SW480 (cell line): ENCODE data around the gene GPR27.

ENCODE experiments used
- DNase-seq: peaks from one replicate; pipeline ENCODE4 v3.0.0-alpha.2; 2016; ENCODE audit warnings: low spot score

Gene GPR27

GRCh38 chr3:71732637-71733036 lies 21.0 kb upstream of the GPR27 start:
- DNase-seq: no peak

GRCh38 chr3:71733319-71733718 lies 20.3 kb upstream of the GPR27 start:
- no peak for DNase-seq

- no peak for DNase-seq
Measured at GRCh38 chr3:71734881-71735280, 18.8 kb upstream of the GPR27 start.

GRCh38 chr3:71742621-71743020 lies 11.0 kb upstream of the GPR27 start:
- no peak for DNase-seq

- DNase-seq: no peak
Measured at GRCh38 chr3:71744738-71745137, 8.9 kb upstream of the GPR27 start.

GRCh38 chr3:71751602-71752001 lies 2.1 kb upstream of the GPR27 start:
- no peak for DNase-seq

GRCh38 chr3:71752831-71753700 lies 589 bp upstream of the GPR27 start:
- no peak for DNase-seq

- no peak for DNase-seq
Measured at GRCh38 chr3:71754610-71755253, 1.1 kb downstream of the GPR27 start.

GRCh38 chr3:71758091-71758490 lies 4.4 kb downstream of the GPR27 start:
- DNase-seq: no peak

GRCh38 chr3:71759401-71759800 lies 5.7 kb downstream of the GPR27 start:
- no peak for DNase-seq

- no peak for DNase-seq
Measured at GRCh38 chr3:71760140-71760539, 6.5 kb downstream of the GPR27 start.

- DNase-seq: no peak
Measured at GRCh38 chr3:71763426-71763825, 9.8 kb downstream of the GPR27 start.

GRCh38 chr3:71771126-71771525 lies 17.5 kb downstream of the GPR27 start:
- no peak for DNase-seq

- no peak for DNase-seq
Measured at GRCh38 chr3:71771884-71772283, 18.2 kb downstream of the GPR27 start.

GRCh38 chr3:71776538-71776937 lies 22.9 kb downstream of the GPR27 start:
- no peak for DNase-seq

GRCh38 chr3:71778353-71778752 lies 24.7 kb downstream of the GPR27 start:
- DNase-seq: no peak

- no peak for DNase-seq
Measured at GRCh38 chr3:71779674-71780377, 26.2 kb downstream of the GPR27 start.

GRCh38 chr3:71780430-71780829 lies 26.8 kb downstream of the GPR27 start:
- DNase-seq: no peak

- no peak for DNase-seq
Measured at GRCh38 chr3:71783152-71783551, 29.5 kb downstream of the GPR27 start.

GRCh38 chr3:71784201-71784913 lies 30.7 kb downstream of the GPR27 start:
- no peak for DNase-seq

GRCh38 chr3:71784914-71785531 lies 31.4 kb downstream of the GPR27 start, which contains the start of gene PROK2:
TSS of gene PROK2 (minus strand) at chr3:71785148. CDS start at chr3:71785052, 96 bp downstream.
- peak; percentile 17 for DNase-seq
